Ascending aorta (tissue), 2 donors: ENCODE data around the gene MXD4. TPM values are rescaled to one million over a fixed set of nuclear protein-coding genes. Genes with fewer than 3 reads are reported as not detected.
A peak's percentile ranks its signal among the peaks of the same experiment; 100 is the strongest.

Source experiments
- DNase-seq, 2 donors: peaks; one replicate each; pipeline ENCODE4 v3.0.0-alpha.2; 2019; ENCODE audit warnings: low spot score in 2 of 2
- H3K27ac ChIP-seq, 2 donors: fragments of 200-600 bp; sonication (generic); one replicate each; pipeline ENCODE4 v1.5.1; 2016 to 2017; ENCODE audit warnings: mild to moderate bottlenecking in 1 of 2
- H3K27me3 ChIP-seq: fragments of 200-600 bp; sonication (generic); one replicate; pipeline ENCODE4 v1.5.1; 2017
- H3K36me3 ChIP-seq, 2 donors: fragments of 200-600 bp; sonication (generic); one replicate each; pipeline ENCODE4 v1.5.1; 2016
- H3K4me1 ChIP-seq, 2 donors: fragments of 200-600 bp; sonication (generic); one replicate each; pipeline ENCODE4 v1.5.1; 2016 to 2017; ENCODE audit warnings: mild to moderate bottlenecking in 1 of 2
- H3K4me3 ChIP-seq, 2 donors: fragments of 200-600 bp; sonication (generic); one replicate each; pipeline ENCODE4 v1.5.1; 2016 to 2017; ENCODE audit warnings: mild to moderate bottlenecking in 1 of 2
- H3K9me3 ChIP-seq, 2 donors: fragments of 200-600 bp; sonication (generic); one replicate each; pipeline ENCODE4 v1.5.1; 2016
- CTCF ChIP-seq, 3 experiments: fragments of 200-600 bp in 2 of 3; fragments of 450-650 bp in 1 of 3; sonication (generic) in 2 of 3; IDR thresholded peaks; one replicate each; pipeline ENCODE4 v1.5.1; 2016 to 2019; ENCODE audit warnings: antibody characterized with exemption in 3 of 3, mild to moderate bottlenecking in 1 of 3, moderate library complexity in 1 of 3
- intact Hi-C: fragments of 100-400 bp; cut with DNase I; formaldehyde crosslinking; loops from one replicate; pipeline ENCODE4 v1.15.1; 2023
- total RNA-seq: library from RNA; depleted of rRNA; stranded (reverse); fragments of >200 nt; gene quantifications from one replicate; pipeline ENCODE4 v1.1.0, GENCODE V29; 2016

Gene MXD4
- total RNA-seq, 1 donor from 2014 or later, result 83.2 TPM

DNA sequence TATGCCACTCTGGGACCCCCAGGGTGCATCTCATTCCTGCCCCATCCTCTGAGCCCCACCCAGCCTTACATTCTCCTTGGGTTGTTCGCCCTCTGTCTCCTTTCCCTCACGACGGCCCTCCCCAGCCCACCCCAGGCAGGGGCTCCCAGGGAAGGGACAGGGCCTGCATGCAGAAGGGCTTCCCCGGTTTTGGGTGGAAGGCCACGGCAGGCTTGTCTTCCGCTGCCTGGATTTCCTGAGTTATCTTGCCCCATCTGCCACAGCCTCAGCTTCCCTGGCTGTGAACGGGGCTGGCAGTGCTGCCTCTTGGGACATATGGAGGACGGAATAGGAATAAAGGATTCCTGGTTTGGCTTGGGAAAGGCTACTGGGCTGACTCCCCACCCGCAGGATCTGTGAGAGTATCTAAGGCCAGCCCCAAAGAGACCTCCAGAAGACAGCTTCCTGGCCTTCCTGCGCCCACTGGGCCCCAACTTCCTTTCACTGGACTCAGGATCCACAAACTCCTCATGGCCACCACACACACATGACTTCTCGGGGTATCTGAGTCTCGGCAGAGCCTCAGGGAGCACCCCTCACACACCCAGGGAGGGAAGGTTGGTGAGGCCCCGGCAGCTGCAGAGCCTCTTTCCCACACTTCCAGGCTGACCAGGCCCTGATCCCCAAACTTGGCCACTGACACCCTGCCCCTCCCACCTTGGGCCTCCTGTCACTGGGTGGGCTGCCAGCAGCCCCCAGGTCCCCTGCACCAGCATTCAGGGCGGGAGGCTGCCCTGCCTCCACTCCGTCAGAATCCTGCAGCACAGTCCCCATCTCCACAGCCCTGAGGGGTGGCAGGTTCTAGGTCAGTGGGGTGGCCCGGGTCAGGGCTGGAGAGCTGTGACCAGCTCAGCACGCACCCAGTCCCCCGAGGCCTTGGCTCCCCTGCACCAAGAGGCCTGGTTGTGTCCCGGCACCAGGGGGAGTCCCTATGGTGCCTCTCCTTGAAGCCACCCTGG, 3.5 kb upstream of the MXD4 start:
- Histone ChIP-seq H3K4me1 (peaks cover 11 to 26% of the 10 kb centered on the region in 2 donors), H3K4me3 (no peak overlapping the region), H3K27ac (peak overlapping the region; percentile 57 to 59), H3K36me3 (no peaks in the 10 kb centered on the region), H3K9me3 (no peaks in the 10 kb centered on the region), H3K27me3 (no peaks in the 10 kb centered on the region)
- no peak for TF ChIP-seq CTCF (IDR thresholded peaks at IDR 0.05)
- DNase-seq, result no peak
- intact Hi-C loops, result loop anchor here (10.0 kb wide), 4 partner anchors 391 to 581 kb away; partner anchors contain the start of genes ADD1, FAM53A, NSD2 and TNIP2

DNA sequence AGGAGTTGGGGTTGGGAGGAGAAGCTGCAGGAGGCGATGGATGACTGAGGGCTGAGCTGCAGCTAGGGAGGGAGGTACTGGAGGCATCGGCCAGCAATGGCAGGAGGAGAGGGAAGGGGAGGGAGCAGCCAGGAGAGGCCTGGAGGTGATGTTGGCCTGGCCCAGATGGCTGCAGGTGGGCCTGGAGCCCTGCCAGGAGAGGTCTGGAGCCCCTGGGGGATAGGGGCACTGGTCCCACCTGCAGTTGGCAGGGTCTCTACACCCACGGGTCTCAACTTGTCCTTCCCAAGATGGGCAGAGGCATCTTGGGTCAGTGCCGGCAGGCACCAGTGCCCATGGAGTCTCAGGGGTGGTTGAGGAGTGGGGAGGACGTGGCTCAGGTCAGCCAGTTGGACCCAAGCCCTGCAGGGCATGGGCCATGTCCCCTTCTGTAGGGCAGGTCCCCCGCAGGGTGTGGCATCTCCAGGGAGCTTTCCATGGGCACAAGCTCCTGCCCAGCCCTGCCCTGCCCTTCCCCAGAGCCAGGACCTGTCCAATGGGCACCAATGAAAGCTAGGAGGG, 2.7 kb upstream of the MXD4 start:
- intact Hi-C loops, result loop anchor here (5.0 to 10.0 kb wide), 8 partner anchors 257 to 1927 kb away; partner anchors contain the start of genes ADD1, FAM53A, HTT and HTT-AS
- peaks cover 19 to 34% of the 10 kb centered on the region in 2 donors for H3K4me1 ChIP-seq
- TF ChIP-seq CTCF (IDR thresholded peaks at IDR 0.05), result no peak
- no peaks in the 10 kb centered on the region for H3K9me3 ChIP-seq
- no peak overlapping the region for H3K27ac ChIP-seq
- DNase-seq, result no peak
- H3K27me3 ChIP-seq, result no peaks in the 10 kb centered on the region
- H3K4me3 ChIP-seq, result no peak overlapping the region
- H3K36me3 ChIP-seq, result no peaks in the 10 kb centered on the region

DNA sequence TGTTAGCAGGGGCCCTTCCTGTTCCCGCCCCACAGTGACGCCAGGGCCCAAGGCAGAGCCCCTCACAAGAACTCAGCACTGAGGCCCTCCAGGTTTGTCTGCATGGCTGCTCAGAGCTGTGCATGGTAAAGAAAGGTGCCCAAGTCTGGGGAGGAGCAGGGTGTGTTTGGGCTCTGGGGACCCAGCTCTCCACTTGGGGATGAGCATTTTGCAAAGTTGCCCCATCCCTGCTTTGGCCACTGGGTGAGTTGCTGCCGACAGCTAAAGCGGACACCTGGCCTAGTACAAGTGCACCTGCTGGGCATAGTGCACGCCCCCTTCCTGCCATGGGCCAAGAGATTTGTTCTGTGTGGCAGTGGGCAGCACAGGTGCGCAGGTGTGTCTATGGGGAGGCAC, 2.0 kb upstream of the MXD4 start:
- H3K36me3 ChIP-seq, result no peaks in the 10 kb centered on the region
- no peaks in the 10 kb centered on the region for H3K9me3 ChIP-seq
- H3K4me1 ChIP-seq, result peaks cover 25 to 40% of the 10 kb centered on the region in 2 donors
- H3K27ac ChIP-seq, result no peak overlapping the region
- no peak for TF ChIP-seq CTCF (IDR thresholded peaks at IDR 0.05)
- no peaks in the 10 kb centered on the region for H3K27me3 ChIP-seq
- intact Hi-C loops, result loop anchor here (5.0 to 10.0 kb wide), 8 partner anchors 257 to 1927 kb away; partner anchors contain the start of genes ADD1, FAM53A, HTT and HTT-AS
- no peak overlapping the region for H3K4me3 ChIP-seq
- DNase-seq, result no peak

DNA sequence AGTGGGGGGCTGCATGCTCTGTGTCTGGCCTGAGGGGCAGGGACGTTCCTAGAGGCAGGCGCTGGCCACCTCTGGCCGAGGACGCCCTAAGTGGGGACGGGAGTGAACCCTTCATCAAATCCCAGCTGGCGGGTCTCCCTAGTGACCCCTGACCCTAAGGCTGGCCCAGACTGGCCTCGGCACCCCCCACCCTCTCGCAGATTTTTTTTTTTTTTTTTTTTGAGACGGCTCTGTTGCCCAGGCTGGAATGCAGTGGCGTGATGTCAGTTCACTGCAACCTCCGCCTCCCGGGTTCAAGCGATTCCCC, 988 bp upstream of the MXD4 start:
- no peak for TF ChIP-seq CTCF (IDR thresholded peaks at IDR 0.05)
- no peaks in the 10 kb centered on the region for H3K36me3 ChIP-seq
- H3K4me3 ChIP-seq, result peak overlapping the region; percentile 50 to 98
- intact Hi-C loops, result loop anchor here (1.0 to 10.0 kb wide), 11 partner anchors 21 to 1926 kb away; partner anchors contain the start of genes ADD1, CFAP99, FAM53A and HAUS3
- no peaks in the 10 kb centered on the region for H3K9me3 ChIP-seq
- no peak for DNase-seq
- peak overlapping the region; percentile 87 to 96 for H3K27ac ChIP-seq
- H3K27me3 ChIP-seq, result no peaks in the 10 kb centered on the region
- H3K4me1 ChIP-seq, result peaks cover 35 to 51% of the 10 kb centered on the region in 2 donors

- no peak for TF ChIP-seq CTCF (IDR thresholded peaks at IDR 0.05)
- Histone ChIP-seq H3K27me3 (no peaks in the 10 kb centered on the region), H3K36me3 (no peaks in the 10 kb centered on the region), H3K9me3 (no peaks in the 10 kb centered on the region), H3K27ac (peak overlapping the region; percentile 87 to 96), H3K4me3 (peak overlapping the region; percentile 98), H3K4me1 (peaks cover 38 to 56% of the 10 kb centered on the region in 2 donors)
- intact Hi-C loops, result loop anchor here (1.0 to 10.0 kb wide), 11 partner anchors 20 to 1925 kb away; partner anchors contain the start of genes ADD1, CFAP99, FAM53A and HAUS3
- peak; percentile 100 for DNase-seq
Measured at GRCh38 chr4:2262145-2262943, 435 bp upstream of the MXD4 start.
